Activated CD8-positive, alpha-beta memory T cell treated with anti-CD3 and anti-CD28 coated beads for 4 hours (primary cell): ENCODE data around the gene EDN2.

Experiments used
- DNase-seq, 2 donors: peaks; one replicate each; pipeline ENCODE4 v3.0.0-alpha.2; 2020; ENCODE audit warnings: low read depth in 2 of 2

EDN2 gene

GRCh38 chr1:41517062-41517438 lies 32.6 kb upstream of the EDN2 start:
- no peak for DNase-seq

DNA sequence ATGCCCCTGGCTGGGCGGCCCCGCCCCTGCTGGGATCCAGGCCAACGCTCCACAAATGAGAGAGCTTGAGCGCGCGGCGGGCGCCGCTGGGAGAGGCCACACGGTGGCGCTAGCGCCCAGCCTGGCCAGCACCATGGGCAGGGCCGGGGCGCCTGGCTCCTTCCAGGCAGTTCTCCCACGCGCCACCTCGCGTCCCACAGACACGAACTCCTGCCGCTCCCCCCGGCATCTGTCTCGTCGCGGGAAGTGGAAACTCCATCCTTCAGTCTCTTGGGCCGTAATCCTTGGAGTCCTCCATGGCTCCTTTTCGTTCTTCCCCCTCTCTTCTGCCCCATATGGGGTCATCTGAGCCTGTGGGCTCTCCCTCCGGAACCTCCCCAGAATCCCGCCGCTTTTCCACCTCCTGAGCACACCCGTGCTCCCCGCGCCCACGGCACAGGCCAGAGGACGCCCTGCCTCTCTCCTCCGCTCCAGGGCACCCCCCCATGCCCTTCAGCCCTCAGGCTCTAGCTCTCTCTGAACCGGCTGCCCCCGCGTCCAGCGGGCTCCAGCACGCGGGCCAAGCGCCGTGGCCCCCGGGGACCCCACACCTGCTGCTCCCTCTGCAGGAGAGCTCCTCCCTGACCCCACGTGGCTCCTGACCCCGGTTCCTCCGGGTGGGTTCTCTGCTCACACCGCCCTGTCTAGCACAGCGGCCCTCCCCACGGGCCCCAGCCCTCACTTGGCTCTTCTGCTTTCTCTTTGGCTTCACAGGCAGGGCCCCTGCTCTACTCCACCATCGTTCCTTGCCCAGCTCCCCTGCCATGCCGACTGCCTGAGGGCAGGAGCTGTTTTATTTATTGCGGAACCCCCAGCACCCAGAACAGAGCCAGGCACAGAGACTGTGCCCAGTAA lies 31.9 kb upstream of the EDN2 start:
- DNase-seq, result peak; percentile 20 to 30

DNA sequence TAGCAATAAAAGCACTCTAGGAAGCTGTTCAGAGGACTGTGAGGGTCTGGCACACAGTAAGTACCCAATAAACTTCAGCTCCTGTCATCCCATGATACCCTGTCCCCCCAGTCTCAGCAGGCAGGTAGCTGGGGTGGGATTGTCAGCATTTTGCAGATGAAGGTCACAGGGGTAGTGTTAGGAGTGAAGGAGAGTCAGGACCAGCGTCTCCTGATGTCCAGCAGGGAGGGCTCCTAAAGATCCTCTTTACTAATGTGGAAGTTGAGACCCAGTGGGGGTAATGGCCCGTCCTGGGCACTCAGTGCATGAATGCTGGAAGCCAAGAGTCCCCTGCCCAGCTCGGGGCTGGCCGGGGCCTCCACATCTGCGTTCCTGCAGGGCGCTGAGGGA lies 31.3 kb upstream of the EDN2 start:
- no peak for DNase-seq

DNA sequence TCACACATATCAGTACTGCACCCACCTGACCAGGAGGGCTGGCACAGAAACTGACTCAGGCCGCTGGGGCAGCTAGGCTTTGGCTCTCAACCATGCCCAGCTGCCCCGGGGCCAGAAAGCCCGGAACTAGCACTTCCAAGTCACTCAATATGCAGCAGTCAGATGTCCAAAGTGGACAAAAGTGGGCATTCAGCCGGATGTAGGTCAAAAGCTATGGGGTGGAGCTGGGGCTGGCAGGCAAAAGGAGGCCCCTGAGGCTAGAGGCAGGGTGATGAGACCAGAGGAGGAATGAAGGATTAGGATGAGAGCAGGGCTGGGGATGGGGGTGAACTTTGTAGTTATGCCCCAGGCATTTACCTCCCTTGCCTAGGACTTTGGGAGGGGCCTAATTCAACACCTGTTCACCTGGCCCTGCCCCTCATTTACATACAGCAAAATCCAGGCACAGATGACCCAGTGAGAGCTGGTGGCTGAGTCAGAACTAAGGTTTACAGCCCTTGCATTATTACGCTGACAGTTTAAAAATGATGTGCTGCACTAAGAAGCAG lies 30.7 kb upstream of the EDN2 start:
- DNase-seq, result no peak

DNA sequence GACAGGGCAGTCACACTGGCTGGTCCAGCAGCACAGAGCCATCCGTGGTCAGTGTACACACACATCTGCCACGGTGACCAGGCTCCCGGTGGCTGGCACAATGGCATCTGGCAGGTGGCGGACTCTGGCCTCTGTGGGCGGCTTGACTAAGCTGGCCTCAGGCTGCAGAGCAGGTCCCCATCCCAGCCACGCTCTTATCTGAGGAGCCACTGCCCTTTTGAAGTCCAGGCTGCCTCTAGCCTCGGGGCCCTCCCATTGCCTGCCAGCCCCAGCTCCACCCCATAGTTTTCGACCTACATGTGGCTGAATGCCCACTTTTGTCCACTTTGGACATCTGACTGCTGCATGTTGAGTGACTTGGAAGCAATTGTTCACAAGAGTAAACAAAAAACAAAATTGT lies 29.9 kb upstream of the EDN2 start:
- DNase-seq, result no peak

DNA sequence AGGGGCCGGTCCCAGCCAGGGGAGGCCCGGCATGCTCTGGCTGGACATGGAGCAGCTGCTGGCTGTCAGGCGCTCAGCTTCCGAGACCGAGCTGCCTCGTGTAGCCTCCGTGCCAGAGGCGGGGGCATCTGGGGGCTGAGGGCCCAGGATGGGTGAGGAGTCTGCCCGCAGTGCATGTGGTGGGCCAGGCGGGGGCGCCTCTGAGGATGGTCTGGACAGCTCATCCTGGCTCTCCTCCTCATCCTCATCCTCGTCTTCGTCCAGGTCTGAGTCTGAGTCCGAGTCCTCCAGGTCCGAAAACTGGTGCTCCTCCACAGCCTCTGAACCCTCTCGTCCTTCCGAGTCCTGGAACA lies 28.9 kb upstream of the EDN2 start:
- DNase-seq, result no peak

DNA sequence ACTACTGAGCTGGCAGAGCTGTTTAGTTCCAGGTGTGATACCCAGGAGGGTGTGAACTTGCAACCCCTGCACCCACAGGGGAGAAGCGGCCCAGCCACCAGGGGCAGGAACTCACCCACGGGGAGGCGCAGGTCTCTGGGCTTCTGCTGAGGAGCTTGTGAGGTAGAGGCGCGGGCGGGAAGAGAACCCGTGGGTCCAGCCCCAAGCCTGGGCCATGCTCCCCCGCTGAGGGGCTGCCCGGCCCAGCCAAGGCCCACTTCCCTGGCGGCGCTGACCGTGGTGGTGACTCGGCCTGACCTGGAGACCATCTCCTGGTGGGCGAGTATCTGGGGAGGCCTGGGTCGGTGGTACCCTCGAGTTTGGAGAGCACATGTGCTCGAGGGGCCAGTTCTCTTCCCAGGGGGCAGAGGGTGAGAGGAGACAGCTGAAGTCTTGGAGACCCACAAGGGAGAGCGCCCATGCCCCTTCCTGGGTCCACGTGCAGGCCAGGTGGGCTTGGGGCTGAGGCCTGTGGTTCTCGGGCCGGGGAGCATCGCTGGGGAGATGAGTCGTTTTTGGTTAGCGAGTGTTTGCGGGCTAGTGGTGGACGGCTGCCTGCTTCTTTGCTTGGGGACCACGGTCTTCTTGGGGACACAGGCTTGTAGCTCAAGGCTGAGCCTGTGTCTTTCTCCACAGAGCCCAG lies 28.4 kb upstream of the EDN2 start:
- no peak for DNase-seq

DNA sequence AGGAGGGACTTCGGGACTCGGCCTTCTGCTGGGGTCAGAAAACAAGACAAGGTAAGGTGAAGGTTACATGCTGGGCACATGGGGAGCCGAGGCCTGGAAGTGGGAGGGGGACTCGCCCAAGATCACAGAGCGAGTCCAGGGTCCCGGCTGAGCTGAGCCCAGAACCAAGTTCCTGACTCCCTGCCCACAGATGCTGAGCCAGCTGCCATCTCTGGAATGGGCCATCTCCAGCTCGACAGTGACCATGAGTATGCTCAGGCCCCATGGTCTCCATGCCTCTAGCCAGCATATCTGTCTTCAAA lies 26.7 kb upstream of the EDN2 start:
- no peak for DNase-seq

GRCh38 chr1:41510531-41511238 lies 26.2 kb upstream of the EDN2 start:
- DNase-seq, result no peak

DNA sequence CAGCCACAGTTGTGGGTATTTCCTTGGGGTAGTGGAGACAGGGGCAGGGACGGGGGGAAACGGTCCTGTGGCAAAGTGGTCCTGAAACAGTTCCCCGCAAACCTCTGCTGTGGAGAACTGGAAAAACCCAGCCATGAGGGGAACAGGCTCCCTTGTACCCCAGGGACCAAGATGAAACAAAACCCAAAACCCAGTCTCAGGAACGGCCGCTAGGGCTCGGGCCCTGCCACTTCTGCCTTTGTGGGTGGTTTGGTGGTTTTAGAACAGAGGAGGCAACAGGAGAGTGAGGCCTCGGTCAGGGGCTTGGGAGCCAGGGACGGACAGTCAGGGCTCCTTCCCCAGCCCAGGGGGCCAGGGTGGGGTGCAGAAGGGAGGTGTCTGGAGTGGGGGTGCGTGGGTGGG lies 24.8 kb upstream of the EDN2 start:
- no peak for DNase-seq

DNA sequence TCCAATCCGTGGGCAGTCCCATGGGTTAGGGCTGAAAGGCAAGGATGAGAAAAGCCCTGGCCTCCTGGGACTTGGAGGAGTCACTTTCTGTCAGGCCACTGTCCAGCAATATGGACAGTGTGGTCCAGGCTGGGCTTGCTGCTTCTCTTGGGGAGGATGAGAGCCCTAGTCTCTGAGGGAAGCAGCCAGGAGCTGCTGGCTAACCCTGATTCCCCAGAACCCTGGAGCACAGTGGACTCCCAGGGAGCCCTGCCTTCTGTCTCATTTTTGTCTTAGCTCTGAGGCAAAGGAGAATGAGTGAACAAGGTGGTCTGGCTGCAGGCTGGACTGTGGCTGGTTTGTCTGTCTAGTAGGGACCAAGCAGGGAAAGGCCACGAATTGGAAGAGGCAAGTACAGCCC lies 23.8 kb upstream of the EDN2 start:
- DNase-seq, result no peak

DNA sequence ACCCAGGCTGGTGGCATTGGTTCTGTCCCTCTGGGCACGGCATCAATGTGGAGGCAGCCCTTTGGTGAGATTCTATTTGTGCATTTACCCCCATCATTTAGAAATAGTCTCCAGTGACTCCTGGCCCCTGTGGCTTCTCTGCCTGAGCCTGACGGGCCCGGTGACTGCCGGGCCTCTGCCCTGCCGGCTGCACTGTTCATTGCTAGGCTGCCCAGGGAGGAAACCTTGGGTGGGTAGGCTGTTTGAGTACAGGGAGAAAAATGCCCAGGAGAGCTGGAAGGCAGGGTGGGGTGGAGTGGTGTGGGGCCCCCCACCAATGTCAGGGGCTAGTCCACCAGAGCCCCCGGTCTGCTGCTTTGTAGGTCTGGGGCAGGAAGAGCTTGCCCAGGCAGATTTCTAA lies 23.4 kb upstream of the EDN2 start:
- DNase-seq, result no peak

DNA sequence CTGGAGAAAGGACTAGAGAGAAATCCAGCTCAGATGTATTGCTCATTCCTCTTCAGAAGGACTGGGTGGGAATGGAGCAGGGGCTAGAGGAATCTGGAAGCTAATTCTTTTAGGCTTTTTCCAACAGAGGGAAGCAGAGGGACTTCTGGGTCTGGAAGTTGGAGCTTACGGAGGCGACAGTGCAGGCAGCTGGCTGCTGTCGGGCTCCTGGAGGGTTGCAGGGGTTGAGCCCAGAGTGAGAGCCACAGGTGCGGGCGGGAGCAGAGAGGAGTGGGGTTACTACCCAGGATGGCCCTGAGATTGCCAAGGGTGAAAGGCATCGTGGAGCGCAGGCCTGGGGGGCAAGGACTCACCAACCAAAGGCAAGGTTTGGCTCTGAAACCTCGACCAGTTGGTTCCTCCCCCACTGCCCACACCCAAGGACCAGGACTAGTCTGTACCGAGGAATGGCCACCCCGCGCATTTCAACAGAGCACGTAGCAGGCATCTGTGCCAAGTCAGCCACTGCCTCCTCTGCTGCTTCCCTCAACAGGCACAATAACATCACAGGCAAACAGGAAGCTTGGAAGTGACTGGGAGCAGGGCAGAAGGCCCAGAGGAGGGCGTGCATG lies 22.7 kb upstream of the EDN2 start:
- DNase-seq, result no peak

- DNase-seq, result no peak
Measured at GRCh38 chr1:41504114-41505035, 19.9 kb upstream of the EDN2 start.

- no peak for DNase-seq
Measured at GRCh38 chr1:41503538-41504113, 19.1 kb upstream of the EDN2 start.

GRCh38 chr1:41502912-41503311 lies 18.4 kb upstream of the EDN2 start:
- DNase-seq, result no peak

DNA sequence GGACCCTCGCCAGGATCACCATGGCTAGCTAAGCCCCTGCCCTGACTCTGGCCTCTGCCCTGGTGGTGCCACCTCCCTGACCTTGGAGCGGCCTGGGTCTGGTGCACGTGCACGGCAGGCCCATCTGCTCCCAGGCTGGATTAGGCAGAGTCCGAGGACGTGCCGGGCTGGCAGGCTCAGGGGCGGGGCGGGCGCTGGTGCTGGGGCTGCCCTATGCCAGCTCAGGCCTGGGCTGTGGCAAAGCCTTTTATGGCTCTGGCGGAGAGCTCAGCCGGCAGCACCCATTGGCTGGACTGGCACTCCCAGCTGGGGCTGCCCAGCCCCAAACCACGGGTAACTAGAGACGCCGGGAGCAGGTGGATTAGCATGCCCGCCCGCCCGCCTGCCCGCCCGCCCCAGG lies 17.1 kb upstream of the EDN2 start:
- no peak for DNase-seq

- DNase-seq, result no peak
Measured at GRCh38 chr1:41500781-41501518, 16.5 kb upstream of the EDN2 start.

- DNase-seq, result no peak
Measured at GRCh38 chr1:41500378-41500777, 15.9 kb upstream of the EDN2 start.

DNA sequence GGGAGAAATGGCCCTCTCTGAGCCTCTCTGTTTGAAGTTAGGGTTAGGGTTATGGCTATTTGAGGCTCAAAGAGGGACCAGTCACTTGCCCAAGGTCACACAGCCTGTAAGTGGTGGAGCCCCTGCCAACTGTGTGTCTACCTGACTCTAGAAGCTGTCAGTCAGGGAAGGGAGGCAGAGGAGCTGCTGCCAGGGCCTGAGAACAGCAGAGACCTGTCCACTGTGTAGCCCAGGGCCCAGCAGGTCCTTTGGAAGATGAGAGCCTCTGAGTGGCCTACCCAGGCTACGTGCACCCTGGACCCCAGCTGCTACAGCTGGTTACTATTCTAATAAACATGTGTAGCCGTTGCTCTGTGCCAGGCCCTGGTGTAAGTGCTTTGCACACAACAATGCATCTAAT lies 15.1 kb upstream of the EDN2 start:
- no peak for DNase-seq
